Gastroesophageal sphincter (tissue), 3 donors: ENCODE data around the gene TMEM117.

Experiments
- CTCF ChIP-seq, 4 experiments: fragments of 200-600 bp in 2 of 4; fragments of 450-650 bp in 2 of 4; sonication (generic) in 1 of 4; IDR thresholded peaks; one replicate each; pipeline ENCODE4 v1.5.1; 2017 to 2019; ENCODE audit warnings: antibody characterized with exemption in 4 of 4, mild to moderate bottlenecking in 2 of 4, moderate library complexity in 2 of 4
- EP300 ChIP-seq: sonication (generic); formaldehyde crosslinking; IDR thresholded peaks from one replicate; pipeline ENCODE4 v1.6.1; 2017; ENCODE audit warnings: antibody characterized with exemption, mild to moderate bottlenecking
- POLR2AphosphoS5 ChIP-seq: sonication (generic); formaldehyde crosslinking; IDR thresholded peaks from one replicate; pipeline ENCODE4 v1.6.1; 2017; ENCODE audit warnings: antibody characterized with exemption

GRCh38 chr12:43951286-43951685 lies 115.4 kb downstream of the TMEM117 start:
- no peak for TF ChIP-seq EP300
- no peak for TF ChIP-seq POLR2AphosphoS5
- TF ChIP-seq CTCF (IDR thresholded peaks at IDR 0.05), result no peak
